Urinary bladder (tissue), 4 donors: ENCODE data around the gene ZNF512. TPM values are rescaled to one million over a fixed set of nuclear protein-coding genes. Genes with fewer than 3 reads are reported as not detected.
"Not testable (repeated sequence)": the region's sequence is repeated elsewhere in the genome, so short reads cannot be mapped to it uniquely, and the experiment has no call there.

Source experiments
- DNase-seq: peaks from one replicate; pipeline ENCODE4 v3.0.0-alpha.2; 2015; ENCODE audit errors: extremely low spot score
- H3K27ac ChIP-seq: one replicate; pipeline ENCODE4 v1.5.1; 2013; ENCODE audit warnings: low read depth, mild to moderate bottlenecking, moderate library complexity
- H3K36me3 ChIP-seq: one replicate; pipeline ENCODE4 v1.6.1; 2013; ENCODE audit warnings: mild to moderate bottlenecking, moderate library complexity; ENCODE audit not compliant: insufficient read depth
- H3K4me1 ChIP-seq: one replicate; pipeline ENCODE4 v1.6.1; 2013; ENCODE audit warnings: mild to moderate bottlenecking, moderate library complexity; ENCODE audit not compliant: insufficient read depth
- H3K4me3 ChIP-seq: one replicate; pipeline ENCODE4 v1.5.1; 2013; ENCODE audit warnings: low read depth, low read length
- WGBS: extraction: QIAGEN DNeasy Blood & Tissue Kit; methylation state at CpG from one replicate; pipeline ENCODE4 v1.1.7; 2013; 5-methylcytosine and 5-hydroxymethylcytosine counted together
- polyA plus RNA-seq: library from polyadenylated mRNA; stranded (reverse); fragments of 200-250 nt; gene quantifications from one replicate; pipeline ENCODE4 v1.2.3, GENCODE V29; 2013
- total RNA-seq: library from RNA; depleted of rRNA; stranded (reverse); fragments of >200 nt; gene quantifications from one replicate; pipeline ENCODE4 v1.2.3, GENCODE V29; 2014
- donor health status: healthy with polysubstance abuse.
- donor health status: healthy.

ZNF512 gene
- total and polyA plus RNA-seq, 2 donors, result 31.6 to 40.2 TPM

GRCh38 chr2:27630257-27630656 lies 47.4 kb downstream of the ZNF512 start:
- DNase-seq, result not testable (repeated sequence)
- 98% methylated on average over 2 of the region's 2 CpGs for WGBS

GRCh38 chr2:27634291-27634690 lies 51.4 kb downstream of the ZNF512 start:
- no peak overlapping the region for H3K27ac ChIP-seq
- 96% methylated on average over 2 of the region's 2 CpGs for WGBS
- no peak for DNase-seq
- H3K36me3 ChIP-seq, result peaks cover 14% of the 10 kb centered on the region
- no peaks in the 10 kb centered on the region for H3K4me1 ChIP-seq
- H3K4me3 ChIP-seq, result no peak overlapping the region

More at GRCh38 chr2:27630257-27630656, 47.4 kb downstream of the ZNF512 start:
- not testable (repeated sequence) for H3K36me3 ChIP-seq, H3K4me3 ChIP-seq, H3K4me1 ChIP-seq, H3K27ac ChIP-seq

GRCh38 chr2:27636766-27637165 lies 53.9 kb downstream of the ZNF512 start:
- WGBS, result 90% methylated on average over 5 of the region's 5 CpGs
- no peak overlapping the region for H3K4me3 ChIP-seq

GRCh38 chr2:27638037-27638637 lies 55.3 kb downstream of the ZNF512 start:
- no peak for DNase-seq
- Histone ChIP-seq H3K4me3 (no peak overlapping the region), H3K4me1 (no peaks in the 10 kb centered on the region), H3K27ac (no peak overlapping the region), H3K36me3 (peaks cover 16% of the 10 kb centered on the region)
- WGBS, result 91% methylated on average over 3 of the region's 3 CpGs

More at GRCh38 chr2:27636766-27637165, 53.9 kb downstream of the ZNF512 start:
- Histone ChIP-seq H3K4me1 (no peaks in the 10 kb centered on the region), H3K27ac (no peak overlapping the region), H3K36me3 (peaks cover 16% of the 10 kb centered on the region)
- no peak for DNase-seq

GRCh38 chr2:27638709-27639108 lies 55.9 kb downstream of the ZNF512 start:
- Histone ChIP-seq H3K4me1 (no peaks in the 10 kb centered on the region), H3K36me3 (peaks cover 16% of the 10 kb centered on the region), H3K4me3 (no peak overlapping the region), H3K27ac (no peak overlapping the region)
- DNase-seq, result no peak
- 75% methylated on average over 3 of the region's 3 CpGs for WGBS

- WGBS, result 83% methylated on average over 2 of the region's 2 CpGs
- Histone ChIP-seq H3K27ac (no peak overlapping the region), H3K4me3 (no peak overlapping the region), H3K4me1 (no peaks in the 10 kb centered on the region), H3K36me3 (peaks cover 10% of the 10 kb centered on the region)
- DNase-seq, result no peak
Observed at GRCh38 chr2:27640722-27641245, 57.9 kb downstream of the ZNF512 start.

GRCh38 chr2:27645197-27645596 lies 62.4 kb downstream of the ZNF512 start:
- H3K4me1 ChIP-seq, result no peaks in the 10 kb centered on the region
- peaks cover 8% of the 10 kb centered on the region for H3K36me3 ChIP-seq
- no peak for DNase-seq
- H3K4me3 ChIP-seq, result no peak overlapping the region
- no peak overlapping the region for H3K27ac ChIP-seq

GRCh38 chr2:27647289-27647688 lies 64.4 kb downstream of the ZNF512 start:
- no peak overlapping the region for H3K27ac ChIP-seq
- H3K4me3 ChIP-seq, result no peak overlapping the region
- no peaks in the 10 kb centered on the region for H3K4me1 ChIP-seq
- peaks cover 17% of the 10 kb centered on the region for H3K36me3 ChIP-seq
- DNase-seq, result no peak

- H3K4me1 ChIP-seq, result no peaks in the 10 kb centered on the region
- peaks cover 17% of the 10 kb centered on the region for H3K36me3 ChIP-seq
- H3K27ac ChIP-seq, result no peak overlapping the region
- 94% methylated on average over 4 of the region's 4 CpGs for WGBS
- H3K4me3 ChIP-seq, result no peak overlapping the region
- no peak for DNase-seq
Observed at GRCh38 chr2:27647737-27648136, 64.9 kb downstream of the ZNF512 start.

- 72% methylated on average over 4 of the region's 4 CpGs for WGBS
- no peak for DNase-seq
- Histone ChIP-seq H3K27ac (no peak overlapping the region), H3K36me3 (peaks cover 19% of the 10 kb centered on the region), H3K4me1 (no peaks in the 10 kb centered on the region), H3K4me3 (no peak overlapping the region)
Observed at GRCh38 chr2:27651056-27651455, 68.2 kb downstream of the ZNF512 start.

GRCh38 chr2:27652341-27652740 lies 69.5 kb downstream of the ZNF512 start:
- Histone ChIP-seq H3K4me3 (no peak overlapping the region), H3K4me1 (no peaks in the 10 kb centered on the region), H3K27ac (no peak overlapping the region), H3K36me3 (peaks cover 17% of the 10 kb centered on the region)
- no peak for DNase-seq

- DNase-seq, result no peak
- H3K36me3 ChIP-seq, result peaks cover 17% of the 10 kb centered on the region
- no peak overlapping the region for H3K4me3 ChIP-seq
- H3K27ac ChIP-seq, result no peak overlapping the region
- WGBS, result 95% methylated on average over 1 of the region's 1 CpG
- H3K4me1 ChIP-seq, result no peaks in the 10 kb centered on the region
Observed at GRCh38 chr2:27652790-27653189, 69.9 kb downstream of the ZNF512 start.

GRCh38 chr2:27653397-27653796 lies 70.6 kb downstream of the ZNF512 start:
- Histone ChIP-seq H3K4me3 (no peak overlapping the region), H3K27ac (no peak overlapping the region), H3K4me1 (no peaks in the 10 kb centered on the region), H3K36me3 (peaks cover 16% of the 10 kb centered on the region)
- no peak for DNase-seq
- WGBS, result 92% methylated on average over 2 of the region's 2 CpGs

- no peak for DNase-seq
- Histone ChIP-seq H3K4me3 (no peak overlapping the region), H3K27ac (no peak overlapping the region), H3K4me1 (no peaks in the 10 kb centered on the region), H3K36me3 (peaks cover 12% of the 10 kb centered on the region)
- WGBS, result 89% methylated on average over 7 of the region's 7 CpGs
Observed at GRCh38 chr2:27655155-27655951, 72.5 kb downstream of the ZNF512 start.
